Liver (tissue), 9 donors: ENCODE measurements around the gene ARHGAP12. TPM values are rescaled to one million over a fixed set of nuclear protein-coding genes. Genes with fewer than 3 reads are reported as not detected.

Experiments used
- DNase-seq: peaks from one replicate; pipeline ENCODE4 v3.0.0-alpha.2; 2017; ENCODE audit warnings: low spot score
- H3K27ac ChIP-seq, 2 donors: one replicate each; pipeline ENCODE4 v1.7.0; 2013; ENCODE audit warnings: inconsistent platforms in 2 of 2, low read length in 2 of 2, control low read depth in 1 of 2, low read depth in 1 of 2, mild to moderate bottlenecking in 1 of 2
- H3K27me3 ChIP-seq, 4 donors: one replicate each; pipeline versions ENCODE4 v1.6.1 to v1.7.0; 2013; ENCODE audit warnings: low read length in 3 of 4, inconsistent platforms in 1 of 4, mild to moderate bottlenecking in 1 of 4, moderate library complexity in 1 of 4; ENCODE audit not compliant: control insufficient read depth in 4 of 4, insufficient read depth in 4 of 4
- H3K36me3 ChIP-seq, 4 donors: one replicate each; pipeline versions ENCODE4 v1.6.1 to v1.7.0; 2013; ENCODE audit warnings: low read length in 3 of 4, mild to moderate bottlenecking in 3 of 4, low read depth in 1 of 4, moderate library complexity in 1 of 4; ENCODE audit not compliant: control insufficient read depth in 4 of 4, insufficient read depth in 3 of 4
- H3K4me1 ChIP-seq, 4 donors: one replicate each; pipeline versions ENCODE4 v1.6.1 to v1.7.0; 2013; ENCODE audit warnings: low read length in 3 of 4, mild to moderate bottlenecking in 3 of 4, moderate library complexity in 1 of 4; ENCODE audit not compliant: control insufficient read depth in 4 of 4, insufficient read depth in 4 of 4
- H3K4me3 ChIP-seq, 3 donors: one replicate each; pipeline versions ENCODE4 v1.6.1 to v1.7.0; 2013; ENCODE audit warnings: low read length in 3 of 3, control low read depth in 1 of 3, low read depth in 1 of 3, mild to moderate bottlenecking in 1 of 3
- H3K9ac ChIP-seq, 2 donors: one replicate each; pipeline ENCODE4 v1.7.0; 2013; ENCODE audit warnings: low read length in 2 of 2, mild to moderate bottlenecking in 2 of 2, moderate library complexity in 2 of 2, control low read depth in 1 of 2, low read depth in 1 of 2
- H3K9me3 ChIP-seq, 4 donors: one replicate each; pipeline versions ENCODE4 v1.6.1 to v1.7.0; 2013; ENCODE audit warnings: low read length in 3 of 4; ENCODE audit not compliant: control insufficient read depth in 4 of 4
- JUND ChIP-seq, 2 donors: IDR thresholded peaks; 2 replicates each; pipeline ENCODE4 v1.6.1; 2016; ENCODE audit warnings: antibody characterized with exemption in 2 of 2
- RAD21 ChIP-seq, 2 donors: IDR thresholded peaks; 2 replicates each; pipeline ENCODE4 v1.6.1; 2016; ENCODE audit warnings: antibody characterized with exemption in 2 of 2, mild to moderate bottlenecking in 2 of 2
- WGBS: extraction: QIAGEN DNeasy Blood & Tissue Kit; methylation state at CpG from one replicate; pipeline ENCODE4 v1.1.7; 2013; 5-methylcytosine and 5-hydroxymethylcytosine counted together
- polyA plus RNA-seq, 2 donors: library from polyadenylated mRNA; stranded (reverse) in 1 of 2; unstranded in 1 of 2; fragments of 200-250 nt in 1 of 2; fragments of >200 nt in 1 of 2; fragmentation: Nextera tagmentation in 1 of 2; extraction: Ambion mirVana in 1 of 2; gene quantifications; one replicate each; pipeline versions ENCODE4 v1.2.1 to v1.2.3, GENCODE V29; 2013 to 2015
- total RNA-seq, 2 donors: library from RNA; depleted of rRNA; stranded (reverse); fragments of >200 nt; gene quantifications; one replicate each; pipeline ENCODE4 v1.2.3, GENCODE V29; 2014
- TF ChIP-seq, protein P1 (sequence below): IDR thresholded peaks from 2 replicates; pipeline ENCODE4 v1.6.1; 2016; ENCODE audit warnings: antibody characterized with exemption
- TF ChIP-seq, protein P2 (sequence below): IDR thresholded peaks from 2 replicates; pipeline ENCODE4 v1.6.1; 2016; ENCODE audit warnings: antibody characterized with exemption, mild to moderate bottlenecking
- TF ChIP-seq, protein P3 (sequence below): IDR thresholded peaks from 2 replicates; pipeline ENCODE4 v1.6.1; 2016; ENCODE audit warnings: antibody characterized with exemption
- donor health status: healthy.
- donor health status: healthy.
- donor health status: healthy.
- donor health status: healthy.
- donor health status: healthy.

The ARHGAP12 gene
- total and polyA plus RNA-seq, 4 donors = 7.0 to 29.1 (median 12.3) TPM

DNA sequence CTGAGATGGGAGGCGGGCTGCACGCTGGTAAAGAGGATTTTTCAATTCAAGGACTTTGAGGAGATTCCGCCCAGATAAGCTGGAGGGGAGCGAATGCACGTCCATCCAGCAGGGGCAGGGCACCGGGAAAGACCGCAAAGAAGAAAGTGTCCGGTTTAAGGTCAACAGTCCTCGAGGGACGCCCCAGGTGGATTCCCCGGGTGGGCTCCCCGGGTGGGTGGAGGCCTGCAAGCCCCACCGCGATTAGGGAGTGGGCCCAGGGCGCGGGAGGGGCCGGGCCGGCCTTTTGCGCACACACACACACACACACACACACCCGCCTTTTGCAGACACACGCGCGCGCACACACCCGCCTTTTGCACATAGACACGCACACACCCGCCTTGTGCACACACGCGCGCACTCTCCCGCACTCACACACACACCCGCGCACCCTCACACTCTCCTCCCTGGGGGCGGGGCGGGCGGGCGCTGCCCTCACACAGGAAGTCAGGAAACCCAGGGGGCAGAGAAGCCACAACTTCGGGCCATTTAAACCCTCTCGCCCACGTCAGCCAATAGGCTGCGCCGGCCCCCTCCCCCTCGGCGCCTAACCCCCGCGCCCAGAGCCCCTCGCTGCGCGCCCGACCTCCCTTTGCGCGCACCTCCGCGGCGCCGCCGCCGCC is 615 bp downstream of the ARHGAP12 start:
- Histone ChIP-seq H3K4me1 (peaks cover 5 to 35% (median 27%) of the 10 kb centered on the region in 4 donors), H3K27me3 (no peaks in the 10 kb centered on the region), H3K9me3 (no peaks in the 10 kb centered on the region), H3K9ac (peak overlapping the region in 1 of 2 donors; percentile 84), H3K36me3 (no peaks in the 10 kb centered on the region), H3K4me3 (peak overlapping the region; percentile 82 to 99 (median 97)), H3K27ac (peak overlapping the region; percentile 96 to 99)
- peak in 1 of 2 donors; percentile 2 for TF ChIP-seq RAD21 (IDR thresholded peaks at IDR 0.05)
- no peak for TF ChIP-seq JUND (IDR thresholded peaks at IDR 0.05)
- DNase-seq = peak; percentile 60
- WGBS = under 1% methylated on average over 58 of the region's 58 CpGs

DNA sequence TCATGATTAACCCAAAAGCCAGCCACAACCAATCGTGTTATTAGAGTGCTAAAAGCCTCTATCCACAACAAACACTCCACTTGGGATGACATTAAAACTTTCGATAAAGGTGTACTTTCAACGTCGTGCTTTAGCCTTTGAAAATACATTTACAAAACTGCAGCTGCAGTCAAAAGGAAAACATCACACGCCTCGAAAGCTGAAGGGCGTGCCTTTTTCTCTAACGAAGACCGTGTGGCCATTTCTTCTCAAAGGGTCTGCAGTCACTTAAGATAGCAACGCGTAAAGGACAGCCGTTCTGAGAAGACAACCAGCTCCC is 1.1 kb downstream of the ARHGAP12 start:
- Histone ChIP-seq H3K27me3 (no peaks in the 10 kb centered on the region), H3K27ac (peak overlapping the region; percentile 96 to 99)

More for the DNA sequence above, 1.1 kb downstream of the ARHGAP12 start:
- TF ChIP-seq, protein P1, sequence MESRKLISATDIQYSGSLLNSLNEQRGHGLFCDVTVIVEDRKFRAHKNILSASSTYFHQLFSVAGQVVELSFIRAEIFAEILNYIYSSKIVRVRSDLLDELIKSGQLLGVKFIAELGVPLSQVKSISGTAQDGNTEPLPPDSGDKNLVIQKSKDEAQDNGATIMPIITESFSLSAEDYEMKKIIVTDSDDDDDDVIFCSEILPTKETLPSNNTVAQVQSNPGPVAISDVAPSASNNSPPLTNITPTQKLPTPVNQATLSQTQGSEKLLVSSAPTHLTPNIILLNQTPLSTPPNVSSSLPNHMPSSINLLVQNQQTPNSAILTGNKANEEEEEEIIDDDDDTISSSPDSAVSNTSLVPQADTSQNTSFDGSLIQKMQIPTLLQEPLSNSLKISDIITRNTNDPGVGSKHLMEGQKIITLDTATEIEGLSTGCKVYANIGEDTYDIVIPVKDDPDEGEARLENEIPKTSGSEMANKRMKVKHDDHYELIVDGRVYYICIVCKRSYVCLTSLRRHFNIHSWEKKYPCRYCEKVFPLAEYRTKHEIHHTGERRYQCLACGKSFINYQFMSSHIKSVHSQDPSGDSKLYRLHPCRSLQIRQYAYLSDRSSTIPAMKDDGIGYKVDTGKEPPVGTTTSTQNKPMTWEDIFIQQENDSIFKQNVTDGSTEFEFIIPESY = no peak
- TF ChIP-seq, protein P2, sequence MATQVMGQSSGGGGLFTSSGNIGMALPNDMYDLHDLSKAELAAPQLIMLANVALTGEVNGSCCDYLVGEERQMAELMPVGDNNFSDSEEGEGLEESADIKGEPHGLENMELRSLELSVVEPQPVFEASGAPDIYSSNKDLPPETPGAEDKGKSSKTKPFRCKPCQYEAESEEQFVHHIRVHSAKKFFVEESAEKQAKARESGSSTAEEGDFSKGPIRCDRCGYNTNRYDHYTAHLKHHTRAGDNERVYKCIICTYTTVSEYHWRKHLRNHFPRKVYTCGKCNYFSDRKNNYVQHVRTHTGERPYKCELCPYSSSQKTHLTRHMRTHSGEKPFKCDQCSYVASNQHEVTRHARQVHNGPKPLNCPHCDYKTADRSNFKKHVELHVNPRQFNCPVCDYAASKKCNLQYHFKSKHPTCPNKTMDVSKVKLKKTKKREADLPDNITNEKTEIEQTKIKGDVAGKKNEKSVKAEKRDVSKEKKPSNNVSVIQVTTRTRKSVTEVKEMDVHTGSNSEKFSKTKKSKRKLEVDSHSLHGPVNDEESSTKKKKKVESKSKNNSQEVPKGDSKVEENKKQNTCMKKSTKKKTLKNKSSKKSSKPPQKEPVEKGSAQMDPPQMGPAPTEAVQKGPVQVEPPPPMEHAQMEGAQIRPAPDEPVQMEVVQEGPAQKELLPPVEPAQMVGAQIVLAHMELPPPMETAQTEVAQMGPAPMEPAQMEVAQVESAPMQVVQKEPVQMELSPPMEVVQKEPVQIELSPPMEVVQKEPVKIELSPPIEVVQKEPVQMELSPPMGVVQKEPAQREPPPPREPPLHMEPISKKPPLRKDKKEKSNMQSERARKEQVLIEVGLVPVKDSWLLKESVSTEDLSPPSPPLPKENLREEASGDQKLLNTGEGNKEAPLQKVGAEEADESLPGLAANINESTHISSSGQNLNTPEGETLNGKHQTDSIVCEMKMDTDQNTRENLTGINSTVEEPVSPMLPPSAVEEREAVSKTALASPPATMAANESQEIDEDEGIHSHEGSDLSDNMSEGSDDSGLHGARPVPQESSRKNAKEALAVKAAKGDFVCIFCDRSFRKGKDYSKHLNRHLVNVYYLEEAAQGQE = no peak
- TF ChIP-seq, protein P3, sequence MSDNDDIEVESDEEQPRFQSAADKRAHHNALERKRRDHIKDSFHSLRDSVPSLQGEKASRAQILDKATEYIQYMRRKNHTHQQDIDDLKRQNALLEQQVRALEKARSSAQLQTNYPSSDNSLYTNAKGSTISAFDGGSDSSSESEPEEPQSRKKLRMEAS = no peak
- peak overlapping the region; percentile 82 to 99 (median 97) for H3K4me3 ChIP-seq
- no peak for DNase-seq
- H3K9me3 ChIP-seq = no peaks in the 10 kb centered on the region
- H3K36me3 ChIP-seq = no peaks in the 10 kb centered on the region
- H3K9ac ChIP-seq = peak overlapping the region; percentile 67 to 84
- WGBS = under 1% methylated on average over 12 of the region's 12 CpGs
- H3K4me1 ChIP-seq = peaks cover 4 to 35% (median 27%) of the 10 kb centered on the region in 4 donors
